GM23248 (cell line): ENCODE data around the gene PIP5K1B. TPM values are rescaled to one million over a fixed set of nuclear protein-coding genes. Genes with fewer than 3 reads are reported as not detected.

Experiments
- DNase-seq: peaks from one replicate; pipeline ENCODE4 v3.0.0-alpha.2; 2015
- H2AFZ ChIP-seq: fragments of 200-600 bp; sonication (generic); 2 replicates; pipeline ENCODE4 v1.6.1; 2016; ENCODE audit warnings: antibody characterized with exemption
- H3F3A ChIP-seq: fragments of 200-600 bp; sonication (generic); 2 replicates; pipeline ENCODE4 v1.6.1; 2016; ENCODE audit warnings: mild to moderate bottlenecking, antibody characterized with exemption, mixed run types; ENCODE audit not compliant: insufficient read depth
- H3K27ac ChIP-seq: fragments of 200-600 bp; sonication (generic); 2 replicates; pipeline ENCODE4 v1.5.1; 2016; ENCODE audit warnings: mild to moderate bottlenecking
- H3K27me3 ChIP-seq: fragments of 200-600 bp; sonication (generic); replicated peaks from 2 replicates; pipeline ENCODE4 v1.6.1; 2016; ENCODE audit warnings: mild to moderate bottlenecking; ENCODE audit not compliant: insufficient read depth
- H3K36me3 ChIP-seq: fragments of 200-600 bp; sonication (generic); 2 replicates; pipeline ENCODE4 v1.6.1; 2016; ENCODE audit warnings: low read depth, mild to moderate bottlenecking
- H3K4me1 ChIP-seq: fragments of 200-600 bp; sonication (generic); 2 replicates; pipeline ENCODE4 v1.6.1; 2016; ENCODE audit warnings: mild to moderate bottlenecking; ENCODE audit not compliant: insufficient read depth
- H3K4me2 ChIP-seq: fragments of 200-600 bp; sonication (generic); one replicate; pipeline ENCODE4 v1.6.1; 2016; ENCODE audit warnings: mild to moderate bottlenecking; ENCODE audit not compliant: unreplicated experiment
- H3K4me3 ChIP-seq: fragments of 200-600 bp; sonication (generic); 2 replicates; pipeline ENCODE4 v1.5.1; 2016; ENCODE audit warnings: mild to moderate bottlenecking
- H3K79me2 ChIP-seq: fragments of 200-600 bp; sonication (generic); 2 replicates; pipeline ENCODE4 v1.6.1; 2016; ENCODE audit warnings: mild to moderate bottlenecking; ENCODE audit not compliant: insufficient read depth
- H3K9ac ChIP-seq: fragments of 200-600 bp; sonication (generic); 2 replicates; pipeline ENCODE4 v1.6.1; 2016; ENCODE audit warnings: mild to moderate bottlenecking
- H3K9me2 ChIP-seq: fragments of 200-600 bp; sonication (generic); 2 replicates; pipeline ENCODE4 v1.6.1; 2016; ENCODE audit warnings: mixed run types, mild to moderate bottlenecking, moderate library complexity; ENCODE audit not compliant: insufficient read depth
- H3K9me3 ChIP-seq: fragments of 200-600 bp; sonication (generic); one replicate; pipeline ENCODE4 v1.6.1; 2017; ENCODE audit warnings: low read depth
- H4K20me1 ChIP-seq: fragments of 200-600 bp; sonication (generic); 2 replicates; pipeline ENCODE4 v1.6.0; 2016; ENCODE audit not compliant: insufficient read depth
- EZH2 ChIP-seq: fragments of 200-600 bp; sonication (generic); IDR thresholded peaks from 2 replicates; pipeline ENCODE4 v1.6.1; 2018; ENCODE audit warnings: antibody characterized with exemption, mild to moderate bottlenecking; ENCODE audit not compliant: insufficient read depth, poor library complexity, severe bottlenecking
- EZH2phosphoT487 ChIP-seq: fragments of 200-600 bp; sonication (generic); IDR thresholded peaks from 2 replicates; pipeline ENCODE4 v1.6.1; 2018; ENCODE audit warnings: antibody characterized with exemption, moderate library complexity, mild to moderate bottlenecking, low read depth; ENCODE audit not compliant: insufficient read depth
- WGBS, 2 experiments: methylation state at CpG; one replicate each; pipeline ENCODE4 v1.1.6; 2015 to 2017; ENCODE audit warnings: low lambda C conversion rate in 2 of 2, low coverage in 1 of 2; ENCODE audit errors: missing lambda C conversion rate in 2 of 2; 5-methylcytosine and 5-hydroxymethylcytosine counted together
- in situ Hi-C: fragments of 300-500 bp; cut with MboI; formaldehyde crosslinking; loops from 2 replicates; pipeline ENCODE4 v1.15.0; 2020
- polyA plus RNA-seq: library from polyadenylated mRNA; unstranded; fragments of >200 nt; fragmentation: Nextera tagmentation; extraction: Ambion mirVana; gene quantifications from 2 replicates; pipeline ENCODE4 v1.2.1, GENCODE V29; 2016
- total RNA-seq: library from RNA; depleted of rRNA; stranded (reverse); fragments of >200 nt; shearing (Covaris generic); gene quantifications from 2 replicates; pipeline ENCODE4 v1.2.3, GENCODE V29; 2014

Gene PIP5K1B
- total and polyA plus RNA-seq, 2 experiments from 2014 or later = not detected

DNA sequence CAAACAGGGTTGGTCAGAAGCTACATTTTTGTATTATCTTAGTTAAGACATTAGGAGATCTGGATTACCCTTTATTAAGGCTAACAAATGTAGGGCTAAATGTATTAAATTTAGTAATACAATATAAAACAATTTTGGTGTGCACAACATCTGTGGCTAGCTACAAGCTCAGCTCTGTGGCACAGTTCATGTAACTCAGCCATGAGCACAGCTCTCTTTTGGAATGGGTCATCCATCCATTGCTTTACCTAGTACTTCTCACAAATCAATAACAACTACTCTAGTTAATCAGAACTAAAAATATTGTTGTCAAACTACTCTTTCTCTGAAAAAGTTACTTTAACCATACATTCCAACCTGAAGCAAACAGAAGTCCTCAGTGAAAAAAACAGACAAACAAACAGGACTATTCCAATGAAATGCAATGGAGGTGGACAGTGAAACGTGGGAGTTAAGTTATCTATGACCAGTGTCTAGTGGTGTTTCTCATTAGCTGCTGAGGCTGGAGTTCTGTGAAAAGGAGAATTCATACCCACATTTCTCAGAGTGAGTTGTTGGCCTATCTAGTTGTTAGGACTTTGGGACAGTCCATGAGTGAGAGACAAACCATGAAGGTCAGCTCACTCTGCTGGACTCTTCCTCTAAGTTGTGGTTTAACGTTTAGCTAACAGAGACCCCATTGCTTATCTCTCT lies 55.1 kb downstream of the PIP5K1B start:
- WGBS, 2 experiments = 3 to 11% methylated on average over 2 of the region's 2 CpGs
- Histone ChIP-seq H3K27ac (no peak overlapping the region), H4K20me1 (no peaks in the 10 kb centered on the region), H3K4me3 (no peak overlapping the region), H3K27me3 (no peaks in the 10 kb centered on the region), H3K79me2 (no peaks in the 10 kb centered on the region), H2AFZ (no peak overlapping the region), H3K36me3 (no peaks in the 10 kb centered on the region), H3K9me2 (no peaks in the 10 kb centered on the region), H3K4me1 (no peaks in the 10 kb centered on the region), H3K9ac (no peak overlapping the region), H3F3A (no peaks in the 10 kb centered on the region), H3K4me2 (no peak overlapping the region), H3K9me3 (no peaks in the 10 kb centered on the region)
- no peak for TF ChIP-seq EZH2
- TF ChIP-seq EZH2phosphoT487 = no peak
- DNase-seq = no peak
- in situ Hi-C loops = no loop called here

DNA sequence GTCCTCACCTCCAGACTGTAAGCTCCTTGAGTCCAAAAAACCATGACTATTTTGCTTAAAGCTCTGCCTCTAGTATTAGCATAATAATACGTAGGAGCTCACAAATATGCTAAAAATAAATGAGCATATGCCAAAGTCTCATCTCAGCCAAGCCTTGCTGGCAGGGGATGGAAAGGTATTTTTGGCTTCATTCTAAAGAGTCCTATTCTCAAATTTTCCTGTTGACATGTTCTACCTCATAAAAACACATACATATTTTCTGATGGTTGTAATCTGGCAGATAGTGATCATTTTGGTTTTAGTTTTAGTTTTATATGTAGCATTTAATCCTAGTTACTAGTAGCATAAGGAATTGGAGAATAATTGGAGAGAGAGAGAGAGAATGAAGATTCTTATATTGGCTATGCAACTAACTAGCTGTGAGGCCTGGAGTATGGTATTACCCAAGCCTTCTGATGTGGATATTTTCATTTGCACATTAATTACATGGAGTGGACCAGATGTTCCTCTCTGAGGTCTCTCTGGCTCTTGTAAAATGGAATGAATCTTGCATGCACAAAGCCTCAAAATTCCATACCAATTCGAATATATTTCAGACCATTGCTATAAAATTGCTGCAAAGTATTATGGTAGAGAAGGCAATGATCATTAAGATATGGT lies 55.8 kb downstream of the PIP5K1B start:
- H3K4me3 ChIP-seq = no peak overlapping the region

DNA sequence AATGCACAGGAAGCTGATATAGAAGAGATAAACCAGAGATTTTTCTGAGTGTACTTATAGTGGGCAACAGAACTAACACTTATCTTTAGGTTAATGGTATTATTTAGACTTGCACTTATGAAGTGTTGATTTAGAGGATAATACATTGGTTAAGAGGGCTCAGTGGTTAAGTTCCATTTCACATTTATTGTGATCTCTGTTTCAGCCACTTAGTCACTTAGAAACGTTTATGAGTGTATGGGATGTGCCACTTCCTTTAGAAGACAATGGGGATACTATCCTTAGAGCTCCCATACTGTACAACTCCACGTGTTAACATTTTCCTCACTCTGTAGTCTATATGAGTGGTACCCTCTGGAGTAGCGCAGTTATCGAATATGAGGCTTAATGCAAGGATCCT lies 57.5 kb downstream of the PIP5K1B start:
- no peaks in the 10 kb centered on the region for H3K9me3 ChIP-seq
- TF ChIP-seq EZH2phosphoT487 (no peak), EZH2 (no peak)
- H3K9me2 ChIP-seq = no peaks in the 10 kb centered on the region
- WGBS, 2 experiments = 33 to 41% methylated on average over 4 of the region's 4 CpGs
- no peak overlapping the region for H2AFZ ChIP-seq
- H3K4me1 ChIP-seq = no peaks in the 10 kb centered on the region
- no peak overlapping the region for H3K4me3 ChIP-seq
- DNase-seq = no peak
- H3K4me2 ChIP-seq = no peak overlapping the region
- no peak overlapping the region for H3K27ac ChIP-seq
- H4K20me1 ChIP-seq = no peaks in the 10 kb centered on the region
- H3K9ac ChIP-seq = no peak overlapping the region
- H3K36me3 ChIP-seq = no peaks in the 10 kb centered on the region
- H3F3A ChIP-seq = no peaks in the 10 kb centered on the region
- no peaks in the 10 kb centered on the region for H3K79me2 ChIP-seq
- in situ Hi-C loops = no loop called here
- H3K27me3 ChIP-seq = no peaks in the 10 kb centered on the region

More for the DNA sequence above, 55.8 kb downstream of the PIP5K1B start:
- no peaks in the 10 kb centered on the region for H3K27me3 ChIP-seq
- H3K9me2 ChIP-seq = no peaks in the 10 kb centered on the region
- H3K4me2 ChIP-seq = no peak overlapping the region
- WGBS, 2 experiments = 7 to 13% methylated on average over 2 of the region's 2 CpGs
- no peak overlapping the region for H3K9ac ChIP-seq
- H4K20me1 ChIP-seq = no peaks in the 10 kb centered on the region
- DNase-seq = no peak
- no peaks in the 10 kb centered on the region for H3K9me3 ChIP-seq
- H3K79me2 ChIP-seq = no peaks in the 10 kb centered on the region
- TF ChIP-seq EZH2phosphoT487 = no peak
- TF ChIP-seq EZH2 = no peak
- no peak overlapping the region for H3K27ac ChIP-seq
- no peaks in the 10 kb centered on the region for H3K4me1 ChIP-seq
- H3F3A ChIP-seq = no peaks in the 10 kb centered on the region
- no peaks in the 10 kb centered on the region for H3K36me3 ChIP-seq
- in situ Hi-C loops = no loop called here
- H2AFZ ChIP-seq = no peak overlapping the region

DNA sequence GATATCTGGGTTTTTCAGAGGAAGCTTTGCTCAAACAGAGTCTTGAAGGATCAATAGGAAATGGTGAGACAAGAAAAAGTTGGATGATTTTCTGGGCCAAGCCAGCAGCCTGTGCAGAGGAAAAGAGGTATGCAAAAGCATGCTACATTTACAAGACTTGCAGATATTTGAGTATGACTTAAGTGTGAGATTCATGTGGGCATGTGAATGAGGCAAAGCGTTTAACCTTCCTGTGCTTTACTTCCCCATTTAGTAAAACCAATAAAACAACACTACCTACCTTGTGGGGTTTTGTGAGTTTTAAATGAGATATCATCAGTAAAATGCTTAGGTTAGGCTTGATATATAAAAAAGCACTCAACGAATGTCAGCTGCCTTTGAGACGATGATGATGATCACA lies 58.1 kb downstream of the PIP5K1B start:
- Histone ChIP-seq H2AFZ (no peak overlapping the region), H3K79me2 (no peaks in the 10 kb centered on the region), H3K9me2 (no peaks in the 10 kb centered on the region), H3K4me2 (no peak overlapping the region), H4K20me1 (no peaks in the 10 kb centered on the region), H3K27ac (no peak overlapping the region), H3K27me3 (no peaks in the 10 kb centered on the region), H3K36me3 (no peaks in the 10 kb centered on the region), H3K4me3 (no peak overlapping the region), H3F3A (no peaks in the 10 kb centered on the region), H3K4me1 (no peaks in the 10 kb centered on the region), H3K9ac (no peak overlapping the region), H3K9me3 (no peaks in the 10 kb centered on the region)
- DNase-seq = no peak
- TF ChIP-seq EZH2 (no peak), EZH2phosphoT487 (no peak)
- in situ Hi-C loops = no loop called here
- WGBS, 2 experiments = 40 to 46% methylated on average over 3 of the region's 3 CpGs
